HL-60/S4 treated with phorbol 12-myristate 13-acetate at 8.2 ng/mL for 4 days and 3 days (cell line): ENCODE data around the gene ATF3.

ENCODE experiments used
- in situ Hi-C: fragments of 300-500 bp; cut with MboI; formaldehyde crosslinking; loops from 2 replicates; pipeline ENCODE4 v1.15.0; 2022; ENCODE audit warnings: low sequenced_read_pairs

ATF3 gene

GRCh38 chr1:212586206-212587015, 22.1 kb upstream of the ATF3 start:
- in situ Hi-C loops: no loop called here

GRCh38 chr1:212587016-212587887, 21.3 kb upstream of the ATF3 start:
- in situ Hi-C loops: no loop called here

- in situ Hi-C loops: no loop called here
Observed at GRCh38 chr1:212587888-212588510, 20.6 kb upstream of the ATF3 start.

- in situ Hi-C loops: no loop called here
Observed at GRCh38 chr1:212589446-212589845, 19.1 kb upstream of the ATF3 start.

GRCh38 chr1:212591922-212592321, 16.6 kb upstream of the ATF3 start:
- in situ Hi-C loops: no loop called here

- in situ Hi-C loops: no loop called here
Observed at GRCh38 chr1:212593821-212594251, 14.7 kb upstream of the ATF3 start.

- in situ Hi-C loops: no loop called here
Observed at GRCh38 chr1:212594640-212595039, 13.9 kb upstream of the ATF3 start.

GRCh38 chr1:212595229-212595628, 13.3 kb upstream of the ATF3 start:
- in situ Hi-C loops: no loop called here

- in situ Hi-C loops: no loop called here
Observed at GRCh38 chr1:212595787-212596714, 12.5 kb upstream of the ATF3 start.

GRCh38 chr1:212596798-212597197, 11.8 kb upstream of the ATF3 start:
- in situ Hi-C loops: no loop called here

- in situ Hi-C loops: no loop called here
Observed at GRCh38 chr1:212597487-212597886, 11.1 kb upstream of the ATF3 start.

GRCh38 chr1:212600071-212600915, 8.3 kb upstream of the ATF3 start:
- in situ Hi-C loops: loop anchor here (25.0 kb wide), 1 partner anchor 113 kb away; no protein-coding TSS in a partner anchor

- in situ Hi-C loops: loop anchor here (25.0 kb wide), 1 partner anchor 114 kb away; no protein-coding TSS in a partner anchor
Observed at GRCh38 chr1:212600980-212601379, 7.6 kb upstream of the ATF3 start.

GRCh38 chr1:212601524-212601923, 7.0 kb upstream of the ATF3 start:
- in situ Hi-C loops: loop anchor here (25.0 kb wide), 1 partner anchor 114 kb away; no protein-coding TSS in a partner anchor

GRCh38 chr1:212605441-212606394, 2.8 kb upstream of the ATF3 start:
- in situ Hi-C loops: loop anchor here (25.0 kb wide), 1 partner anchor 118 kb away; no protein-coding TSS in a partner anchor

GRCh38 chr1:212606395-212607205, 2.0 kb upstream of the ATF3 start:
- in situ Hi-C loops: loop anchor here (25.0 kb wide), 1 partner anchor 119 kb away; no protein-coding TSS in a partner anchor
